Spleen (tissue), 7 donors: Measurements from ENCODE around the gene EBLN1.

ENCODE experiments used
- POLR2A ChIP-seq, 3 donors: fragments of 450-650 bp; IDR thresholded peaks; one replicate each; pipeline ENCODE4 v1.5.1; 2017; ENCODE audit warnings: antibody characterized with exemption in 3 of 3, mild to moderate bottlenecking in 1 of 3
- TF ChIP-seq, protein P1 (sequence below), 11 experiments: fragments of 200-600 bp in 7 of 11; fragments of 450-650 bp in 4 of 11; sonication (generic) in 4 of 11; IDR thresholded peaks in 8 of 11; conservative IDR thresholded peaks in 3 of 11; 1 replicate in 7 of 11; 2 replicates in 4 of 11; pipeline versions ENCODE4 v1.4.0 to v1.8.0; 2016 to 2021; ENCODE audit warnings: antibody characterized with exemption in 11 of 11, inconsistent platforms in 4 of 11, mild to moderate bottlenecking in 1 of 11
- donor health status: DM: no; HTN: no; CAD: no; lungs with moderate emphysema.
- donor health status: DM: no; HTN: no; CAD: no.
- donor health status: DM: no; HTN: no; CAD: no.

DNA sequence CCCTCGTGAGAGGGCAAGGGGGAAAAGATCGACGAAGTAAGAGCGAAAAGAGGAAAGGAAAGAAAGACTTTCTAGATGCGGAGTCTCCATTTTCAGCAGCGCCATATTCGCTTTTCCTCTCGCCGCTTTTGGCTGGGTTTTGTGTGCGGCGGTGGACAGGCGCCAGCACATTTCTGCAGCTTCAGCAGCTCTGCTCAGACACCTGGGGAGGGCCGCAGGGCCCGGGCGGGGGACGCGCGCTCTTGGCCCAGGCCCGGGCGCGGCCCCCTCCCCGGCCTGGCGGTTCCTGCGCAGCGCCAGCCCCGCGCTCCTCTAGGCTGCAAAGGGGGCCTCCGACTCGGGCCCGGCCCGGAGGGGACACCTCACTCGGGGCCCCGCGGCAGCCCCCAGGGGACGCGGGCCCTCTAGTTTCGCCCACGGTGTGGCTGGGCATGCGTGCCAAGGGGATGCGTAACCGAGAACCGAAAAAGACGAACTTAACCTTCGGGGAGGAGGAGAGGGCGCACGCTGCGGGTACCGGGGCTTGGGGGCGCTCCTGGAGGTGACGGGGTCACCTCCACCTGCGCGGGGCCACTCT, 34.5 kb upstream of the EBLN1 start:
- no peak for TF ChIP-seq POLR2A (IDR thresholded peaks at IDR 0.05)
- TF ChIP-seq, protein P1, sequence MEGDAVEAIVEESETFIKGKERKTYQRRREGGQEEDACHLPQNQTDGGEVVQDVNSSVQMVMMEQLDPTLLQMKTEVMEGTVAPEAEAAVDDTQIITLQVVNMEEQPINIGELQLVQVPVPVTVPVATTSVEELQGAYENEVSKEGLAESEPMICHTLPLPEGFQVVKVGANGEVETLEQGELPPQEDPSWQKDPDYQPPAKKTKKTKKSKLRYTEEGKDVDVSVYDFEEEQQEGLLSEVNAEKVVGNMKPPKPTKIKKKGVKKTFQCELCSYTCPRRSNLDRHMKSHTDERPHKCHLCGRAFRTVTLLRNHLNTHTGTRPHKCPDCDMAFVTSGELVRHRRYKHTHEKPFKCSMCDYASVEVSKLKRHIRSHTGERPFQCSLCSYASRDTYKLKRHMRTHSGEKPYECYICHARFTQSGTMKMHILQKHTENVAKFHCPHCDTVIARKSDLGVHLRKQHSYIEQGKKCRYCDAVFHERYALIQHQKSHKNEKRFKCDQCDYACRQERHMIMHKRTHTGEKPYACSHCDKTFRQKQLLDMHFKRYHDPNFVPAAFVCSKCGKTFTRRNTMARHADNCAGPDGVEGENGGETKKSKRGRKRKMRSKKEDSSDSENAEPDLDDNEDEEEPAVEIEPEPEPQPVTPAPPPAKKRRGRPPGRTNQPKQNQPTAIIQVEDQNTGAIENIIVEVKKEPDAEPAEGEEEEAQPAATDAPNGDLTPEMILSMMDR (IDR thresholded peaks at IDR 0.05 in 8 of 11, conservative IDR thresholded peaks at IDR 0.05 in 3 of 11): no peak
